ENCODE measurements around the gene SIPA1. TPM values are rescaled to one million over a fixed set of nuclear protein-coding genes. Genes with fewer than 3 reads are reported as not detected.

Gene SIPA1
- total and polyA plus RNA-seq, 2 of the 13 experiments (the other 11 are each of a cell fraction or from before 2014, with no cell fraction given), result 5.8 to 7.7 TPM

DNA sequence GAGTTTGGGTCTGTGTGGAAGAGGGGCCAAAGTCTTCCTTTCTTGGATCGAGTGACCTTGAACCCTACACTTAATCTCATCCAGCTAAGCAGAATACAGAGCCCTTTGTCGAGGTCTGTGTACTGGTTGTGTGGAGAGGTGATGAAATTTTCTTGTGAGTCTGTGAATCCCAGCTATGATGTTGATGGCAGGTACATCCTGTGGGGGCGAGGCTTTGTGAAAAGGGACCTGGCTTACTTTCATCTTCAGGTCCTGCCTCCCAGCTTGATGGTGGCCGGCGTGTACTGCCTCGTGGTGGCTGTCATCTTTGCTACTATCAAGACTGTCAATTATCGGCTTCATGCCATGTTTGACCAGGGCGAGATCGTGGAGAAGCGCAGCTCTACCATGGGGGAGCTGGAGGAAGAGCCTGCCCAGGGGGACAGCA, 21.3 kb upstream of the SIPA1 start (continued):
- TF ChIP-seq HBP1 (CRISPR knock-in tag; IDR thresholded peaks at IDR 0.05; ENCODE audit: low read depth), result no peak
- TF ChIP-seq BCL3 (CRISPR knock-in tag; IDR thresholded peaks at IDR 0.05), result no peak
- TF ChIP-seq HOXD1 (CRISPR knock-in tag; IDR thresholded peaks at IDR 0.05), result no peak
- no peak for TF ChIP-seq ZHX2 (IDR thresholded peaks at IDR 0.05; ENCODE audit: low read depth)
- no peak for TF ChIP-seq ZHX2 (CRISPR knock-in tag; IDR thresholded peaks at IDR 0.05; ENCODE audit: borderline replicate concordance)
- no peak for TF ChIP-seq ZZZ3 (CRISPR knock-in tag; IDR thresholded peaks at IDR 0.05; ENCODE audit: borderline replicate concordance)
- TF ChIP-seq ZNF24 (IDR thresholded peaks at IDR 0.05), result no peak
- TF ChIP-seq ZNF276 (CRISPR knock-in tag; IDR thresholded peaks at IDR 0.05; ENCODE audit: low read depth), result no peak
- TF ChIP-seq KLF16 (CRISPR knock-in tag; IDR thresholded peaks at IDR 0.05), result 0 out of 4 replicates have a peak, but pooled peaks of 1 of the 2 experiments have one; percentile 21
- no peak for TF ChIP-seq KLF12 (CRISPR knock-in tag; IDR thresholded peaks at IDR 0.05; ENCODE audit: borderline replicate concordance)
- peak; percentile 47; the same call in 1 of the 2 replicates for TF ChIP-seq CREM (IDR thresholded peaks at IDR 0.05)
- no peak for TF ChIP-seq CREM (CRISPR knock-in tag; IDR thresholded peaks at IDR 0.05)
- TF ChIP-seq RAD21 (CRISPR knock-in tag; IDR thresholded peaks at IDR 0.05), result no peak
- TF ChIP-seq ZNF549 (CRISPR knock-in tag; IDR thresholded peaks at IDR 0.05), result no peak
- no peak for TF ChIP-seq RAD51 (IDR thresholded peaks at IDR 0.05; ENCODE audit: borderline replicate concordance)
